ENCODE data around the gene MAP3K20. TPM values are rescaled to one million over a fixed set of nuclear protein-coding genes. Genes with fewer than 3 reads are reported as not detected.

Gene MAP3K20
- total and polyA plus RNA-seq, 5 donors from 2014 or later: 1.3 to 1.9 (median 1.7) TPM

DNA sequence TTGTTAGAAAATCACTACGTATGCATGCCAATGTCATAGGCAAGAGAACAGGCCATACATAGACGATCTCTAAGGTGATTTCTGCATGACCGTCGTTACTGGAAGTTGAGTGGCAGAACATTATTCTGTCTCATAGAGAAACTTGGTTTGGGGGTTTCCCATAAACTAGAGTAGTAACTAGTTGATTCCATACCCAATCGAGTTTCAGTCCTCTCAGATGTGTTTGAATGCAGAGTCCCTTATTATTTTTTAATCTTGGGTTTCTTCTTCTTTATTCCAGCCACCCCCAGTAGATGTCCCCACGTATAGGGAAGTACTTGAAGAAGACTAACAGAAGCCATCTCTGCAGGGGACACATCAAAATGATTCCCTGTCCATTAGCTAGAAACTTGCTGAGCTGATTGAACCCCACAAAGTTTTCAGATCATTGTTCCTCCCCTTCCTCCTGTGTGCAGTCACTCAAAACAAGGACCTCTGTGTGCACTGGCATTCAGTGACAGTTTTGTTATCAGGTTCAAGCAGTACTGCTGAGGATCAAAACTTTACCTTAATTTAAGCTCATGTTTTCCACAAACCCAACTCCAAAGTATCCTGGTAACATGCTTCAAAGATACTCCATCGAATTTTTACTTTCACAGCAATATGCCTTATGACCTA is 210.6 kb downstream of the MAP3K20 start:
- Mint-ChIP-seq H3K4me1 (peaks cover 3 to 7% (median 5%) of the 10 kb centered on the region in 4 donors), H3K27me3 (no peaks in the 10 kb centered on the region), H3K9me3 (no peaks in the 10 kb centered on the region), H3K4me3 (no peak overlapping the region), H3K36me3 (no peaks in the 10 kb centered on the region), H3K27ac (no peak overlapping the region)
- Histone ChIP-seq H3K9me3 (ENCODE audit: control insufficient read depth in 2 of 2, low read length in 2 of 2) (no peaks in the 10 kb centered on the region), H3K4me3 (ENCODE audit: low read depth, low read length) (no peak overlapping the region), H3K36me3 (ENCODE audit: control insufficient read depth, insufficient read depth, low read length) (no peaks in the 10 kb centered on the region), H3K4me1 (ENCODE audit: control insufficient read depth, insufficient read depth, low read length, poor library complexity, severe bottlenecking) (no peaks in the 10 kb centered on the region), H3K27me3 (ENCODE audit: control insufficient read depth, insufficient read depth, low read length) (no peaks in the 10 kb centered on the region), H3K27ac (ENCODE audit: insufficient read depth, low read length, poor library complexity, severe bottlenecking) (no peak overlapping the region)
- ATAC-seq (ENCODE audit: low read depth in 2 of 2): no peak
- DNase-seq: peak in 1 of 3 donors; percentile 9

DNA sequence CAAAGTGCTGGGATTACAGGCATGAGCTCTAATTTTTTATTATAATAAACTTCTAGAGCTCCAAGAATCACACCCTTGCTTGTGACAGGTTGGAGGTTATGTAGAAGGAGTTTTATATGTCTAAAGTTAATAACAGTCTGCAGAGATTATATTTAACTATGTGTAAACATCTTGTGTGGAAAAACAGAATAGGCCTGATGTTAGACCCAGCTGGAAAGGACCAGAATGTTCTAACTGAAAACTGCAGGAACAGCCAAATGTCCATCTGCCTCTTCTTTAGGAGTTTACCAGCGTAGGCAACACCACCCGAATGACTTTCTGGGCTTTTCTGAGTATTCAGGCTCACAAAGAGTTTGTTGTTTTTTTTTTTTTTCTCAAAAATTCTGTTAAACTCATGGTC is 211.9 kb downstream of the MAP3K20 start:
- H3K27ac Mint-ChIP-seq: no peak overlapping the region
- H3K36me3 ChIP-seq (ENCODE audit: control insufficient read depth, insufficient read depth, low read length): no peaks in the 10 kb centered on the region
- H3K36me3 Mint-ChIP-seq: no peaks in the 10 kb centered on the region
- no peaks in the 10 kb centered on the region for H3K27me3 ChIP-seq (ENCODE audit: control insufficient read depth, insufficient read depth, low read length)
- ATAC-seq (ENCODE audit: low read depth in 2 of 2): no peak
- peaks cover 3 to 7% (median 5%) of the 10 kb centered on the region in 4 donors for H3K4me1 Mint-ChIP-seq
- DNase-seq: no peak
- no peak overlapping the region for H3K27ac ChIP-seq (ENCODE audit: insufficient read depth, low read length, poor library complexity, severe bottlenecking)
- H3K4me1 ChIP-seq (ENCODE audit: control insufficient read depth, insufficient read depth, low read length, poor library complexity, severe bottlenecking): no peaks in the 10 kb centered on the region
- no peaks in the 10 kb centered on the region for H3K27me3 Mint-ChIP-seq
- H3K4me3 ChIP-seq (ENCODE audit: low read depth, low read length): no peak overlapping the region
- H3K4me3 Mint-ChIP-seq: no peak overlapping the region
- no peaks in the 10 kb centered on the region for H3K9me3 Mint-ChIP-seq
- no peaks in the 10 kb centered on the region for H3K9me3 ChIP-seq (ENCODE audit: control insufficient read depth in 2 of 2, low read length in 2 of 2)

DNA sequence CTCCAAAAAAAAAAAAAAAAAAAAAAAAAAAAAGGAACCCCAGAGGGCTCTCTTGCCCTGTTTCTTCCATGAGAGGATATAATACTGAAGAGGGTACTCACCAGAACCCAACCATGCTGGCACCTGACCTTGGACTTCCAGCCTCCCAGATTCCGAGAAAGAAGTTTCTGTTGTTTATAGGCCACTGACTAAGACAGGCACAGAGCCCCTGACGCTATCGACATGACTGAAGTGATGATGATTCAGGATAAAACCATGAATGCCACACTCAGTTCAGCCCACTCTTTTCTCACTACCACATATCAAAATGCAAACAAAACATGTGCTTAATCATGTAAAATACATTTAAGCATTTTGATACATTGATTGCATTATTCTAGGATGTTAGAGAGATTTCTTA is 212.9 kb downstream of the MAP3K20 start:
- Mint-ChIP-seq H3K27ac (no peak overlapping the region), H3K27me3 (peaks cover 4% of the 10 kb centered on the region), H3K36me3 (no peaks in the 10 kb centered on the region), H3K4me1 (peaks cover 3 to 7% (median 5%) of the 10 kb centered on the region in 4 donors), H3K9me3 (peaks cover 0 to 2% (median 0%) of the 10 kb centered on the region in 7 donors), H3K4me3 (no peak overlapping the region)
- no peaks in the 10 kb centered on the region for H3K27me3 ChIP-seq (ENCODE audit: control insufficient read depth, insufficient read depth, low read length)
- no peaks in the 10 kb centered on the region for H3K9me3 ChIP-seq (ENCODE audit: control insufficient read depth in 2 of 2, low read length in 2 of 2)
- no peak for DNase-seq
- no peak overlapping the region for H3K4me3 ChIP-seq (ENCODE audit: low read depth, low read length)
- H3K4me1 ChIP-seq (ENCODE audit: control insufficient read depth, insufficient read depth, low read length, poor library complexity, severe bottlenecking): no peaks in the 10 kb centered on the region
- no peaks in the 10 kb centered on the region for H3K36me3 ChIP-seq (ENCODE audit: control insufficient read depth, insufficient read depth, low read length)
- no peak for ATAC-seq (ENCODE audit: low read depth in 2 of 2)
- no peak overlapping the region for H3K27ac ChIP-seq (ENCODE audit: insufficient read depth, low read length, poor library complexity, severe bottlenecking)

DNA sequence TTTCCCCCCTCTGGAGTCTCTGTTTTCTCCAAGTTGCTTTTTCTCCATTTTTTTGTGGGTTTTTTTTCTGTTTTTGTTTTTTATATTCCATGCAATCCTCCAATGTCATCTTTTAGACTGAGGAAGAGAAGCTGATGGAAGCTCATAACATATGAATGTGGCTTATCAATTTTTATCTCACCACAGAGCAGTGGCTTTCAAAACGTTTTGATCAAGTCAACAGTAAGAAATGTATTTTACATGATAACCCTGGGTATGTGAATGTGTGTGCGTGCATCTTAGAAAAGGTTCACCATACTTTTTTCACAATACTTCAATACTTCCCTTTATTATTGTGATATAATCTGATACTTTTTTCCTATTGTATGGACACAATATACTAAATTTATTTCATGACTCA is 214.4 kb downstream of the MAP3K20 start:
- H3K4me1 Mint-ChIP-seq: peaks cover 3 to 7% (median 5%) of the 10 kb centered on the region in 4 donors
- no peak overlapping the region for H3K4me3 Mint-ChIP-seq

DNA sequence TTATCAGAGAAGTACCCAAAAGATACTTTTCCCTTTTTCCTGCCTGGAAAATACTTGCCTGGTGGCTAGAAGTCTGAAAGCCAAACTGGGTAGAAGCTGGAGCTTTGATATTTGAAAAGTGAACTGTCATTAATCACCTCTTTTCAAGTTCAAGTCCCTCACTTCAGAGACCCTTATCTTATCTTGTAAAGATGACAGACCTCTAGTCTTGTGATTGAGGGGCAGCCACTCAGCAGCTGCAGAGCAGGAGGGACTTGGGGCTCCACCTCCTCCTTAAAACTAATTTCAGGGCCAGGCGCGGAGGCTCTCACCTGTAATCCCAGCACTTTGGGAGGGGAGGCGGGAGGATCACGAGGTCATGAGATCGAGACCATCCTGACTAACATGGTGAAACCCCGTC is 214.9 kb downstream of the MAP3K20 start:
- ATAC-seq (ENCODE audit: low read depth in 2 of 2): no peak
- Histone ChIP-seq H3K36me3 (ENCODE audit: control insufficient read depth, insufficient read depth, low read length) (no peaks in the 10 kb centered on the region), H3K4me3 (ENCODE audit: low read depth, low read length) (no peak overlapping the region), H3K4me1 (ENCODE audit: control insufficient read depth, insufficient read depth, low read length, poor library complexity, severe bottlenecking) (no peaks in the 10 kb centered on the region), H3K9me3 (ENCODE audit: control insufficient read depth in 2 of 2, low read length in 2 of 2) (no peaks in the 10 kb centered on the region), H3K27me3 (ENCODE audit: control insufficient read depth, insufficient read depth, low read length) (no peaks in the 10 kb centered on the region), H3K27ac (ENCODE audit: insufficient read depth, low read length, poor library complexity, severe bottlenecking) (no peak overlapping the region)
- Mint-ChIP-seq H3K27me3 (peaks cover 6% of the 10 kb centered on the region), H3K27ac (peak overlapping the region in 1 of 3 donors; percentile 32), H3K4me1 (peaks cover 3 to 7% (median 5%) of the 10 kb centered on the region in 4 donors), H3K36me3 (no peaks in the 10 kb centered on the region), H3K4me3 (no peak overlapping the region), H3K9me3 (peaks cover 0 to 2% (median 0%) of the 10 kb centered on the region in 7 donors)
- no peak for DNase-seq

More for the DNA sequence above, 214.4 kb downstream of the MAP3K20 start:
- H3K36me3 ChIP-seq (ENCODE audit: control insufficient read depth, insufficient read depth, low read length): no peaks in the 10 kb centered on the region
- DNase-seq: no peak
- H3K27ac ChIP-seq (ENCODE audit: insufficient read depth, low read length, poor library complexity, severe bottlenecking): no peak overlapping the region
- no peaks in the 10 kb centered on the region for H3K9me3 ChIP-seq (ENCODE audit: control insufficient read depth in 2 of 2, low read length in 2 of 2)
- no peaks in the 10 kb centered on the region for H3K4me1 ChIP-seq (ENCODE audit: control insufficient read depth, insufficient read depth, low read length, poor library complexity, severe bottlenecking)
- no peak overlapping the region for H3K4me3 ChIP-seq (ENCODE audit: low read depth, low read length)
- H3K9me3 Mint-ChIP-seq: peaks cover 0 to 2% (median 0%) of the 10 kb centered on the region in 7 donors
- ATAC-seq (ENCODE audit: low read depth in 2 of 2): no peak
- H3K27me3 ChIP-seq (ENCODE audit: control insufficient read depth, insufficient read depth, low read length): no peaks in the 10 kb centered on the region
- H3K36me3 Mint-ChIP-seq: no peaks in the 10 kb centered on the region
- peaks cover 4% of the 10 kb centered on the region for H3K27me3 Mint-ChIP-seq
- peak overlapping the region in 1 of 3 donors; percentile 32 for H3K27ac Mint-ChIP-seq

DNA sequence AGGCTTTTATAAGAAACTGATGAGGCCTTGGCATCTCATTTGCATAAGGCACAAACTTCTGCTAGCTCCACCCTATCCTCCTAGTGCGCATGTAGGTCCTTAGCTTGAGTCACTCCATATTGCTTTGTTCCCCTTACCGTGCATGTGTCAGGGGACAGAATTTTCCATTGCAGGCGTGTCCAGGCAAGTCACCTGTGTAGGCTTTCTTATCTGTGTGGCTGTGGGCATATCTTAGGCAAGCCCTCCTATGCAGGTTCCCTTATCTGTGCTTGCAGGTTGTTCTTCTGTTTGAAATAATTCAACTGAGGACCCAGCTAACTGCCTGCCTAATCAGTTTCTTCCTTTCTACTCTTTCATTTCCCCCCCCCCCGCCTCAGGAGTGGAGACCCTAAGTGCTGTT is 215.8 kb downstream of the MAP3K20 start:
- Histone ChIP-seq H3K4me1 (ENCODE audit: control insufficient read depth, insufficient read depth, low read length, poor library complexity, severe bottlenecking) (peaks cover 3% of the 10 kb centered on the region), H3K36me3 (ENCODE audit: control insufficient read depth, insufficient read depth, low read length) (no peaks in the 10 kb centered on the region), H3K27me3 (ENCODE audit: control insufficient read depth, insufficient read depth, low read length) (no peaks in the 10 kb centered on the region), H3K4me3 (ENCODE audit: low read depth, low read length) (no peak overlapping the region), H3K27ac (ENCODE audit: insufficient read depth, low read length, poor library complexity, severe bottlenecking) (no peak overlapping the region), H3K9me3 (ENCODE audit: control insufficient read depth in 2 of 2, low read length in 2 of 2) (no peaks in the 10 kb centered on the region)
- H3K27me3 Mint-ChIP-seq: peaks cover 10% of the 10 kb centered on the region
- peaks cover 5 to 11% (median 7%) of the 10 kb centered on the region in 4 donors for H3K4me1 Mint-ChIP-seq
- H3K9me3 Mint-ChIP-seq: peaks cover 0 to 2% (median 1%) of the 10 kb centered on the region in 7 donors
- DNase-seq: no peak
- no peaks in the 10 kb centered on the region for H3K36me3 Mint-ChIP-seq
- H3K4me3 Mint-ChIP-seq: no peak overlapping the region
- no peak overlapping the region for H3K27ac Mint-ChIP-seq
- ATAC-seq (ENCODE audit: low read depth in 2 of 2): no peak

DNA sequence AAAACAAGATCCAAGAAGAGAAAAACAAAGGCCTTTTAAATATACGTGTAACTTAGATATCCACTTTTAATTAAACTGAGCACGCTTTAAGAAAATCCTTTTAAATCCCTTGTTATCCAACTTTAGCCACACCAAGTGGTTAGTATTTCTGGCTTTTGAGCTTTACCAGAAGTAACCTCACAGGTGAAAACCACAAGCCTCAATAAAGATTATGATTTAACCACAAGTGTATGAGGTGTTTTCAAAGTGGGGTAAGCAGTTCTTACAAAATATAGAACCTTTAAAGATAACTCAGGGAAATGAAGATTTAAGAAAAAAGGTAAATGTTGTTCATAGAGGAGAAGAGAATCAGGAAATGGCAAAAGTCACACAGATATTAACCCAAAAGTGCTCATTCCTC is 220.6 kb downstream of the MAP3K20 start:
- DNase-seq: peak in 1 of 3 donors; percentile 16
- Mint-ChIP-seq H3K4me3 (peak overlapping the region in 1 of 4 donors; percentile 47), H3K4me1 (peaks cover 2 to 16% (median 9%) of the 10 kb centered on the region in 4 donors), H3K36me3 (no peaks in the 10 kb centered on the region), H3K27me3 (peaks cover 20% of the 10 kb centered on the region), H3K9me3 (peaks cover 0 to 24% (median 5%) of the 10 kb centered on the region in 7 donors), H3K27ac (no peak overlapping the region)
- Histone ChIP-seq H3K4me3 (ENCODE audit: low read depth, low read length) (no peak overlapping the region), H3K27me3 (ENCODE audit: control insufficient read depth, insufficient read depth, low read length) (no peaks in the 10 kb centered on the region), H3K27ac (ENCODE audit: insufficient read depth, low read length, poor library complexity, severe bottlenecking) (no peak overlapping the region), H3K9me3 (ENCODE audit: control insufficient read depth in 2 of 2, low read length in 2 of 2) (peaks cover 12 to 20% of the 10 kb centered on the region in 2 experiments), H3K36me3 (ENCODE audit: control insufficient read depth, insufficient read depth, low read length) (no peaks in the 10 kb centered on the region), H3K4me1 (ENCODE audit: control insufficient read depth, insufficient read depth, low read length, poor library complexity, severe bottlenecking) (peaks cover 10% of the 10 kb centered on the region)
- ATAC-seq (ENCODE audit: low read depth in 2 of 2): no peak

DNA sequence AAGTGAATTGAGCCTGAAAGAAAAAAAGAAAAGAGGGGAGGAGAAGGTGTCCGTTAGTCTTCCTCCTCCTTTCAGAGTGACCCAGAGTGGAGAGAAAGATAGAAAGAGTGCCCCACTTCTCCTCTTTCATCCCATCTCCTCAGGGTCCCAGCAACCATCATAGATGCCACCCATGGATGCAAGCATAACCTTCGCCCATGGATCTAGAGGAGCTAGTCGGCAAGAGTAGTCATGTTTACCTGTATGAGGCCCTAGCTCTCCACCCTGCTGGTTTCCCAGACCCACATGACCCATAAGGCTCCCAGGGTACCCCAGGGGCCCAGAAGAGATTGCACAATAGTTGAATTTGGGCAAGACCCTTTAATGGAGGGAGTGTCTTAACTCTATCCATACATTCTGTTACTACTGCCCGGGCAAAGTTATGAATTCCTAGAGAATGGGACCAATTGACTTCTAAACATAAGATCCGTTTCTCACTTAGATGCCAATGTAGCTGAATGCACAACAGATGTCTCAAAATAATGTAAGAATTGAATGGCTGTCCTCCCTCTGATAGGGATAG is 223.0 kb downstream of the MAP3K20 start:
- ATAC-seq (ENCODE audit: low read depth in 2 of 2): no peak
- Histone ChIP-seq H3K27me3 (ENCODE audit: control insufficient read depth, insufficient read depth, low read length) (no peaks in the 10 kb centered on the region), H3K4me1 (ENCODE audit: control insufficient read depth, insufficient read depth, low read length, poor library complexity, severe bottlenecking) (peaks cover 10% of the 10 kb centered on the region)

More for the DNA sequence above, 223.0 kb downstream of the MAP3K20 start:
- H3K27ac Mint-ChIP-seq: no peak overlapping the region
- H3K4me3 Mint-ChIP-seq: no peak overlapping the region
- peaks cover 12 to 20% of the 10 kb centered on the region in 2 experiments for H3K9me3 ChIP-seq (ENCODE audit: control insufficient read depth in 2 of 2, low read length in 2 of 2)
- H3K4me1 Mint-ChIP-seq: peaks cover 2 to 16% (median 9%) of the 10 kb centered on the region in 4 donors
- H3K9me3 Mint-ChIP-seq: peaks cover 0 to 27% (median 5%) of the 10 kb centered on the region in 7 donors
- no peak overlapping the region for H3K27ac ChIP-seq (ENCODE audit: insufficient read depth, low read length, poor library complexity, severe bottlenecking)
- no peak overlapping the region for H3K4me3 ChIP-seq (ENCODE audit: low read depth, low read length)
- peaks cover 18% of the 10 kb centered on the region for H3K27me3 Mint-ChIP-seq
- H3K36me3 ChIP-seq (ENCODE audit: control insufficient read depth, insufficient read depth, low read length): no peaks in the 10 kb centered on the region
- DNase-seq: no peak
- H3K36me3 Mint-ChIP-seq: no peaks in the 10 kb centered on the region

All from CD4-positive, CD25-positive, alpha-beta regulatory T cell (primary cell).